GM23338 (cell line): Measurements from ENCODE around the gene TMEM63A. TPM values are rescaled to one million over a fixed set of nuclear protein-coding genes. Genes with fewer than 3 reads are reported as not detected.

ENCODE experiments used
- ATAC-seq: fragments of 200-7000 bp; cut with Tn5 transposase; 3 replicates; pipeline ENCODE4 v1.9.1; 2020
- DNase-seq: peaks from one replicate; pipeline ENCODE4 v3.0.0-alpha.2; 2015; ENCODE audit warnings: low spot score
- H2AFZ ChIP-seq: fragments of 200-600 bp; sonication (generic); 2 replicates; pipeline ENCODE4 v1.8.0; 2016; ENCODE audit warnings: antibody characterized with exemption, mild to moderate bottlenecking, moderate library complexity
- H3F3A ChIP-seq: fragments of 200-600 bp; sonication (generic); replicated peaks from 2 replicates; pipeline ENCODE4 v1.8.0; 2017; ENCODE audit warnings: antibody characterized with exemption, mixed run types, low read depth
- H3K27ac ChIP-seq: fragments of 200-600 bp; sonication (generic); 2 replicates; pipeline ENCODE4 v1.6.1; 2016; ENCODE audit warnings: low read depth
- H3K27me3 ChIP-seq: fragments of 200-600 bp; sonication (generic); 2 replicates; pipeline ENCODE4 v1.8.0; 2016; ENCODE audit warnings: mild to moderate bottlenecking, mixed run types, moderate library complexity; ENCODE audit not compliant: insufficient read depth
- H3K36me3 ChIP-seq: fragments of 200-600 bp; sonication (generic); 2 replicates; pipeline ENCODE4 v1.8.0; 2016; ENCODE audit warnings: mild to moderate bottlenecking; ENCODE audit not compliant: insufficient read depth
- H3K4me1 ChIP-seq: fragments of 200-600 bp; sonication (generic); 2 replicates; pipeline ENCODE4 v1.8.0; 2016; ENCODE audit warnings: mild to moderate bottlenecking, moderate library complexity; ENCODE audit not compliant: insufficient read depth
- H3K4me2 ChIP-seq: fragments of 200-600 bp; sonication (generic); 2 replicates; pipeline ENCODE4 v1.7.1; 2017; ENCODE audit warnings: mixed run types
- H3K4me3 ChIP-seq: fragments of 200-600 bp; sonication (generic); 2 replicates; pipeline ENCODE4 v1.6.1; 2016; ENCODE audit warnings: mixed run types
- H3K79me2 ChIP-seq: fragments of 200-600 bp; sonication (generic); replicated peaks from 2 replicates; pipeline ENCODE4 v1.8.0; 2017; ENCODE audit warnings: mild to moderate bottlenecking; ENCODE audit not compliant: insufficient read depth
- H3K9me2 ChIP-seq: fragments of 200-600 bp; sonication (generic); 2 replicates; pipeline ENCODE4 v1.8.0; 2017; ENCODE audit not compliant: insufficient read depth
- H4K20me1 ChIP-seq: fragments of 200-600 bp; sonication (generic); replicated peaks from 2 replicates; pipeline ENCODE4 v1.8.0; 2017; ENCODE audit warnings: mild to moderate bottlenecking; ENCODE audit not compliant: insufficient read depth
- H3K27ac Mint-ChIP-seq: 2 replicates; pipeline ENCODE4 v1.8.0; 2020; ENCODE audit warnings: inconsistent platforms, mild to moderate bottlenecking, moderate library complexity, mixed read lengths
- H3K27me3 Mint-ChIP-seq: 3 replicates; pipeline ENCODE4 v1.8.0; 2022; ENCODE audit warnings: low read depth, mild to moderate bottlenecking, moderate library complexity, mixed read lengths, inconsistent platforms; ENCODE audit not compliant: insufficient read depth, poor library complexity
- H3K36me3 Mint-ChIP-seq: 3 replicates; pipeline ENCODE4 v1.8.0; 2021; ENCODE audit warnings: low read depth, mild to moderate bottlenecking, inconsistent platforms, moderate library complexity, mixed read lengths
- H3K4me1 Mint-ChIP-seq: 3 replicates; pipeline ENCODE4 v1.8.0; 2020; ENCODE audit warnings: mild to moderate bottlenecking, inconsistent platforms, mixed read lengths
- H3K4me3 Mint-ChIP-seq: 3 replicates; pipeline ENCODE4 v1.8.0; 2021; ENCODE audit warnings: moderate library complexity, mild to moderate bottlenecking, inconsistent platforms, mixed read lengths
- H3K9me3 Mint-ChIP-seq: 3 replicates; pipeline ENCODE4 v1.8.0; 2020; ENCODE audit warnings: moderate library complexity, mild to moderate bottlenecking, inconsistent platforms, mixed read lengths
- CREB1 ChIP-seq: fragments of 250-450 bp; sonication (Bioruptor Pico); IDR thresholded peaks from 2 replicates; pipeline ENCODE4 v1.5.0; 2020; ENCODE audit warnings: low read depth, mild to moderate bottlenecking, moderate library complexity
- JUNB ChIP-seq: IDR thresholded peaks from one replicate; pipeline ENCODE4 v1.6.1; 2016; ENCODE audit warnings: antibody characterized with exemption; ENCODE audit not compliant: unreplicated experiment
- NANOG ChIP-seq: IDR thresholded peaks from 2 replicates; pipeline ENCODE4 v1.6.1; 2016; ENCODE audit warnings: antibody characterized with exemption, borderline replicate concordance
- POLR2AphosphoS5 ChIP-seq: IDR thresholded peaks from 2 replicates; pipeline ENCODE4 v1.6.1; 2016; ENCODE audit warnings: antibody characterized with exemption, low read depth
- ZNF114 ChIP-seq: fragments of 250-450 bp; sonication (Bioruptor Pico); IDR thresholded peaks from 2 replicates; pipeline ENCODE4 v1.5.0; 2020; ENCODE audit warnings: mild to moderate bottlenecking, moderate library complexity
- ZNF331 ChIP-seq: fragments of 250-450 bp; sonication (Bioruptor Pico); IDR thresholded peaks from 2 replicates; pipeline ENCODE4 v1.5.0; 2020; ENCODE audit warnings: low read depth, mild to moderate bottlenecking, moderate library complexity
- polyA plus RNA-seq: library from polyadenylated mRNA; unstranded; fragments of >200 nt; fragmentation: Nextera tagmentation; extraction: Ambion mirVana; gene quantifications from 2 replicates; pipeline ENCODE4 v1.2.1, GENCODE V29; 2016
- total RNA-seq: library from RNA; depleted of rRNA; stranded (reverse); fragments of >200 nt; shearing (Covaris generic); gene quantifications from 2 replicates; pipeline ENCODE4 v1.2.3, GENCODE V29; 2014
- TF ChIP-seq, protein P1 (sequence below): IDR thresholded peaks from 2 replicates; pipeline ENCODE4 v1.6.1; 2016; ENCODE audit warnings: antibody characterized with exemption
- TF ChIP-seq, protein P2 (sequence below), 2 experiments: fragments of 200-600 bp in 1 of 2; sonication (generic) in 1 of 2; conservative IDR thresholded peaks; 2 replicates each; pipeline versions ENCODE4 v1.5.1 to v1.6.1; 2016 to 2017; ENCODE audit warnings: antibody characterized with exemption in 2 of 2, low read depth in 2 of 2, mild to moderate bottlenecking in 2 of 2, moderate library complexity in 1 of 2
- TF ChIP-seq, protein P3 (sequence below): IDR thresholded peaks from one replicate; pipeline ENCODE4 v1.6.1; 2018; ENCODE audit warnings: antibody characterized with exemption; ENCODE audit not compliant: unreplicated experiment

TMEM63A gene
- total and polyA plus RNA-seq, 2 experiments from 2014 or later, result 31.7 to 76.9 TPM

DNA sequence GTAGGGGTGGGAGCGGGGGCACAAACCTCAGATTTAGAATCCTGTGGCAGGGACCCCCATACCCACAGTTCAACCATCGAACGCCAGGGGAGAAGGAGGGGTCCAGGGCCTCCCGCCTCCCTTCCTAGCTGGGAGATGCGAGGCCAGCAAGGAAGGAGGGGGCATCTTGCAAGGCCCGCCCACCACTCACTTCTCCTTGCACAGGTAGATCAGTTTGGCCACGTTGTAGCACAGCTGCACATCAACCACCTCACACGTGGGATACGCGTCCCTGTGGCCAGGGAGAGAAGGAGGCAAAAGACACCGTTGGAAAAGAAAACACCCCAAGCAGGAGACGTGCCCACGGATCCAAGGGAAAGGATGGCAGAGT, 19.6 kb downstream of the TMEM63A start:
- Mint-ChIP-seq H3K27ac (no peak overlapping the region), H3K9me3 (no peaks in the 10 kb centered on the region), H3K36me3 (peaks cover 81% of the 10 kb centered on the region), H3K27me3 (peaks cover 4% of the 10 kb centered on the region), H3K4me3 (no peak overlapping the region), H3K4me1 (peaks cover 2% of the 10 kb centered on the region; the same call in 1 of the 3 replicates)
- Histone ChIP-seq H4K20me1 (peaks cover 6% of the 10 kb centered on the region), H3K27ac (no peak overlapping the region), H2AFZ (no peak overlapping the region), H3K4me3 (no peak overlapping the region), H3K79me2 (no peaks in the 10 kb centered on the region), H3K4me1 (no peaks in the 10 kb centered on the region), H3K9me2 (no peaks in the 10 kb centered on the region), H3K36me3 (peaks cover 32% of the 10 kb centered on the region), H3F3A (0 out of 2 replicates have a peak, but pooled peaks cover 4% of the 10 kb centered on the region), H3K27me3 (no peaks in the 10 kb centered on the region), H3K4me2 (no peak overlapping the region)
- no peak for ATAC-seq
- TF ChIP-seq, protein P1, sequence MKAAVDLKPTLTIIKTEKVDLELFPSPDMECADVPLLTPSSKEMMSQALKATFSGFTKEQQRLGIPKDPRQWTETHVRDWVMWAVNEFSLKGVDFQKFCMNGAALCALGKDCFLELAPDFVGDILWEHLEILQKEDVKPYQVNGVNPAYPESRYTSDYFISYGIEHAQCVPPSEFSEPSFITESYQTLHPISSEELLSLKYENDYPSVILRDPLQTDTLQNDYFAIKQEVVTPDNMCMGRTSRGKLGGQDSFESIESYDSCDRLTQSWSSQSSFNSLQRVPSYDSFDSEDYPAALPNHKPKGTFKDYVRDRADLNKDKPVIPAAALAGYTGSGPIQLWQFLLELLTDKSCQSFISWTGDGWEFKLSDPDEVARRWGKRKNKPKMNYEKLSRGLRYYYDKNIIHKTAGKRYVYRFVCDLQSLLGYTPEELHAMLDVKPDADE, result no peak
- no peak for TF ChIP-seq ZNF114
- TF ChIP-seq, protein P2, sequence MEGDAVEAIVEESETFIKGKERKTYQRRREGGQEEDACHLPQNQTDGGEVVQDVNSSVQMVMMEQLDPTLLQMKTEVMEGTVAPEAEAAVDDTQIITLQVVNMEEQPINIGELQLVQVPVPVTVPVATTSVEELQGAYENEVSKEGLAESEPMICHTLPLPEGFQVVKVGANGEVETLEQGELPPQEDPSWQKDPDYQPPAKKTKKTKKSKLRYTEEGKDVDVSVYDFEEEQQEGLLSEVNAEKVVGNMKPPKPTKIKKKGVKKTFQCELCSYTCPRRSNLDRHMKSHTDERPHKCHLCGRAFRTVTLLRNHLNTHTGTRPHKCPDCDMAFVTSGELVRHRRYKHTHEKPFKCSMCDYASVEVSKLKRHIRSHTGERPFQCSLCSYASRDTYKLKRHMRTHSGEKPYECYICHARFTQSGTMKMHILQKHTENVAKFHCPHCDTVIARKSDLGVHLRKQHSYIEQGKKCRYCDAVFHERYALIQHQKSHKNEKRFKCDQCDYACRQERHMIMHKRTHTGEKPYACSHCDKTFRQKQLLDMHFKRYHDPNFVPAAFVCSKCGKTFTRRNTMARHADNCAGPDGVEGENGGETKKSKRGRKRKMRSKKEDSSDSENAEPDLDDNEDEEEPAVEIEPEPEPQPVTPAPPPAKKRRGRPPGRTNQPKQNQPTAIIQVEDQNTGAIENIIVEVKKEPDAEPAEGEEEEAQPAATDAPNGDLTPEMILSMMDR (conservative IDR thresholded peaks at IDR 0.05; ENCODE audit: low read depth in 2 of 2), result no peak
- no peak for TF ChIP-seq POLR2AphosphoS5
- TF ChIP-seq ZNF331 (CRISPR knock-in tag), result no peak
- TF ChIP-seq, protein P3, sequence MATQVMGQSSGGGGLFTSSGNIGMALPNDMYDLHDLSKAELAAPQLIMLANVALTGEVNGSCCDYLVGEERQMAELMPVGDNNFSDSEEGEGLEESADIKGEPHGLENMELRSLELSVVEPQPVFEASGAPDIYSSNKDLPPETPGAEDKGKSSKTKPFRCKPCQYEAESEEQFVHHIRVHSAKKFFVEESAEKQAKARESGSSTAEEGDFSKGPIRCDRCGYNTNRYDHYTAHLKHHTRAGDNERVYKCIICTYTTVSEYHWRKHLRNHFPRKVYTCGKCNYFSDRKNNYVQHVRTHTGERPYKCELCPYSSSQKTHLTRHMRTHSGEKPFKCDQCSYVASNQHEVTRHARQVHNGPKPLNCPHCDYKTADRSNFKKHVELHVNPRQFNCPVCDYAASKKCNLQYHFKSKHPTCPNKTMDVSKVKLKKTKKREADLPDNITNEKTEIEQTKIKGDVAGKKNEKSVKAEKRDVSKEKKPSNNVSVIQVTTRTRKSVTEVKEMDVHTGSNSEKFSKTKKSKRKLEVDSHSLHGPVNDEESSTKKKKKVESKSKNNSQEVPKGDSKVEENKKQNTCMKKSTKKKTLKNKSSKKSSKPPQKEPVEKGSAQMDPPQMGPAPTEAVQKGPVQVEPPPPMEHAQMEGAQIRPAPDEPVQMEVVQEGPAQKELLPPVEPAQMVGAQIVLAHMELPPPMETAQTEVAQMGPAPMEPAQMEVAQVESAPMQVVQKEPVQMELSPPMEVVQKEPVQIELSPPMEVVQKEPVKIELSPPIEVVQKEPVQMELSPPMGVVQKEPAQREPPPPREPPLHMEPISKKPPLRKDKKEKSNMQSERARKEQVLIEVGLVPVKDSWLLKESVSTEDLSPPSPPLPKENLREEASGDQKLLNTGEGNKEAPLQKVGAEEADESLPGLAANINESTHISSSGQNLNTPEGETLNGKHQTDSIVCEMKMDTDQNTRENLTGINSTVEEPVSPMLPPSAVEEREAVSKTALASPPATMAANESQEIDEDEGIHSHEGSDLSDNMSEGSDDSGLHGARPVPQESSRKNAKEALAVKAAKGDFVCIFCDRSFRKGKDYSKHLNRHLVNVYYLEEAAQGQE, result no peak
- no peak for DNase-seq

DNA sequence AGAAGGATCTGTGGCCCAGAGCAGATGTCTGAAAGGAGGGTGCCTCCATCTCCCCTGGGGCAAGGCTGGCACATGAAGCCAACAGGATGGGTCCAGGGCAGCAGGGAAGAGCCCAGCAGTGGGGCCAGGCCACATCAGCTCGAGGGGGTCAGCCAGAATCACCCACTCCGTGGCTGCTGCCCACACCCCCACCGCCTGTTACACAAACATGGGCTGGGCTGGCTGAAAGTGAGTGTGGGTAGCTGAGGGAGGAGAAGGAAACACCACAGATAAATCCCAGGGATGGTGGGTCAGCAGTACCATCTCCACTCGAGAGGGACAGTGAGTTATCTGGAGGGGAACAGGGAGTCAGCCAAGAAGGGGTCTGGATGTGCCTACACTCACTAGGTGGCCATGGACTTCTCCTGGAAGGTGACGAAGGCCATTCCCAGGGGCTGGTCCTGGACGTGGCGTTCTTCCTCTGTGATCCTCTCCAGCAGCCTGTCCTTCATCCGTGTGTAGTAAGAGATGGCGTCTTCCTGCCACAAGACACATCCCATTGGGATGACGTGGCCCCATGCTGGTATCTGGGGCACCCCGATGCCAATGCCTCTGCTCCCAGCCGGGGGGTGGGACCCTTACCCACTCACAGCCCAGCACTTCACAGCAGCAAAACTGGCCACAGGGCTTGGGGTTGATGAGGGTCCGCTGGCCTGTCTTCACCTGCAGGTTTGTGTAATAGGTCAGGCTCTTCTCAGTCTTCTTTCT, 20.2 kb downstream of the TMEM63A start:
- no peak overlapping the region for H3K27ac ChIP-seq
- H3K4me1 ChIP-seq, result no peaks in the 10 kb centered on the region
- Mint-ChIP-seq H3K36me3 (peaks cover 80% of the 10 kb centered on the region), H3K27ac (no peak overlapping the region), H3K27me3 (peaks cover 4% of the 10 kb centered on the region), H3K4me3 (no peak overlapping the region), H3K4me1 (peaks cover 2% of the 10 kb centered on the region; the same call in 1 of the 3 replicates), H3K9me3 (no peaks in the 10 kb centered on the region)
- no peak overlapping the region for H2AFZ ChIP-seq
- peaks cover 9% of the 10 kb centered on the region for H4K20me1 ChIP-seq
- no peak for ATAC-seq
- peaks cover 35% of the 10 kb centered on the region for H3K36me3 ChIP-seq
- H3F3A ChIP-seq, result 0 out of 2 replicates have a peak, but pooled peaks cover 4% of the 10 kb centered on the region
- DNase-seq, result no peak
- TF ChIP-seq NANOG (no peak), CREB1 (CRISPR knock-in tag) (no peak), JUNB (no peak)
- TF ChIP-seq, protein P2 (conservative IDR thresholded peaks at IDR 0.05; ENCODE audit: low read depth in 2 of 2), result no peak
- TF ChIP-seq, protein P1, result no peak
- no peaks in the 10 kb centered on the region for H3K27me3 ChIP-seq
- H3K4me3 ChIP-seq, result no peak overlapping the region
- H3K9me2 ChIP-seq, result no peaks in the 10 kb centered on the region
- H3K79me2 ChIP-seq, result no peaks in the 10 kb centered on the region
- H3K4me2 ChIP-seq, result no peak overlapping the region
